Osteocyte (in vitro differentiated cells): Measurements from ENCODE around the gene RYR2. TPM values are rescaled to one million over a fixed set of nuclear protein-coding genes. Genes with fewer than 3 reads are reported as not detected.

ENCODE experiments used
- DNase-seq: peaks from one replicate; pipeline ENCODE4 v3.0.0; 2021; ENCODE audit warnings: mixed read lengths; ENCODE audit not compliant: unreplicated experiment; ENCODE audit errors: extremely low spot score
- H3K27ac Mint-ChIP-seq: one replicate; pipeline ENCODE4 v1.8.0; 2021; ENCODE audit warnings: mild to moderate bottlenecking, mixed read lengths; ENCODE audit not compliant: unreplicated experiment
- H3K27me3 Mint-ChIP-seq: one replicate; pipeline ENCODE4 v1.8.0; 2021; ENCODE audit warnings: mixed read lengths; ENCODE audit not compliant: unreplicated experiment
- H3K36me3 Mint-ChIP-seq: one replicate; pipeline ENCODE4 v1.8.0; 2021; ENCODE audit warnings: mixed read lengths; ENCODE audit not compliant: unreplicated experiment
- H3K4me1 Mint-ChIP-seq: one replicate; pipeline ENCODE4 v1.8.0; 2021; ENCODE audit warnings: mixed read lengths; ENCODE audit not compliant: unreplicated experiment
- H3K4me3 Mint-ChIP-seq: one replicate; pipeline ENCODE4 v1.8.0; 2021; ENCODE audit warnings: mild to moderate bottlenecking, moderate library complexity, mixed read lengths; ENCODE audit not compliant: unreplicated experiment
- H3K9me3 Mint-ChIP-seq: one replicate; pipeline ENCODE4 v1.8.0; 2021; ENCODE audit warnings: mixed read lengths; ENCODE audit not compliant: unreplicated experiment
- total RNA-seq: library from RNA; stranded (reverse); gene quantifications from 2 replicates; pipeline ENCODE4 v1.2.1, GENCODE V29; 2021
- TF ChIP-seq, protein P1 (sequence below): fragments of 200-600 bp; sonication (generic); IDR thresholded peaks from 2 replicates; pipeline ENCODE4 v1.5.0; 2021; ENCODE audit warnings: antibody characterized with exemption, mild to moderate bottlenecking, moderate library complexity

RYR2 gene
- total RNA-seq, 1 donor from 2014 or later: 0.03 TPM

DNA sequence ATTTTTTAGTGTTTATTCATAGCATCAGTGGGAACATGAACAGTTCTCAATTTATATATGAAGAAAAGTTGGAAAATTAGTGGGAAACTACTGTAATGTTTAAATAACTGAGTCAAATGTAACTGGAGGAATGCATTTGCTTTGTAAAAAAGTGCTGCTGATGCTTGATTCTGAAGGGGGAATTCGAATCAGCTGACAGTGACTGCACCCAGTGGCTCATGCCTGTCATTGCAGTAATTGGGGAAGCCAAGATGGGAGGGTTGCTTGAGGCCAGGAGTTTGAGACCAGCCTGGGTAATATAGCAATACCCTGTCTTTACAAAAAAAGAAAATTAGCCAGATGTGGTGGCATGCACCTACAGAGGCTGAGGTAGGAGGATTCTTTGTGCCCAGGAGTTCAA, 450.4 kb downstream of the RYR2 start:
- Mint-ChIP-seq H3K4me3 (no peak overlapping the region), H3K36me3 (no peaks in the 10 kb centered on the region), H3K27me3 (no peaks in the 10 kb centered on the region), H3K4me1 (no peaks in the 10 kb centered on the region), H3K27ac (no peak overlapping the region), H3K9me3 (no peaks in the 10 kb centered on the region)
- DNase-seq: no peak
- TF ChIP-seq, protein P1, sequence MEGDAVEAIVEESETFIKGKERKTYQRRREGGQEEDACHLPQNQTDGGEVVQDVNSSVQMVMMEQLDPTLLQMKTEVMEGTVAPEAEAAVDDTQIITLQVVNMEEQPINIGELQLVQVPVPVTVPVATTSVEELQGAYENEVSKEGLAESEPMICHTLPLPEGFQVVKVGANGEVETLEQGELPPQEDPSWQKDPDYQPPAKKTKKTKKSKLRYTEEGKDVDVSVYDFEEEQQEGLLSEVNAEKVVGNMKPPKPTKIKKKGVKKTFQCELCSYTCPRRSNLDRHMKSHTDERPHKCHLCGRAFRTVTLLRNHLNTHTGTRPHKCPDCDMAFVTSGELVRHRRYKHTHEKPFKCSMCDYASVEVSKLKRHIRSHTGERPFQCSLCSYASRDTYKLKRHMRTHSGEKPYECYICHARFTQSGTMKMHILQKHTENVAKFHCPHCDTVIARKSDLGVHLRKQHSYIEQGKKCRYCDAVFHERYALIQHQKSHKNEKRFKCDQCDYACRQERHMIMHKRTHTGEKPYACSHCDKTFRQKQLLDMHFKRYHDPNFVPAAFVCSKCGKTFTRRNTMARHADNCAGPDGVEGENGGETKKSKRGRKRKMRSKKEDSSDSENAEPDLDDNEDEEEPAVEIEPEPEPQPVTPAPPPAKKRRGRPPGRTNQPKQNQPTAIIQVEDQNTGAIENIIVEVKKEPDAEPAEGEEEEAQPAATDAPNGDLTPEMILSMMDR: no peak

GRCh38 chr1:237500566-237500965, 458.6 kb downstream of the RYR2 start:
- Mint-ChIP-seq H3K4me3 (no peak overlapping the region), H3K4me1 (no peaks in the 10 kb centered on the region), H3K27me3 (no peaks in the 10 kb centered on the region), H3K27ac (no peak overlapping the region), H3K36me3 (no peaks in the 10 kb centered on the region), H3K9me3 (no peaks in the 10 kb centered on the region)
- no peak for DNase-seq
- TF ChIP-seq, protein P1: no peak

GRCh38 chr1:237503292-237503691, 461.3 kb downstream of the RYR2 start:
- no peaks in the 10 kb centered on the region for H3K4me1 Mint-ChIP-seq
- TF ChIP-seq, protein P1: no peak
- H3K9me3 Mint-ChIP-seq: no peaks in the 10 kb centered on the region
- H3K27ac Mint-ChIP-seq: no peak overlapping the region
- H3K4me3 Mint-ChIP-seq: no peak overlapping the region
- no peaks in the 10 kb centered on the region for H3K36me3 Mint-ChIP-seq
- H3K27me3 Mint-ChIP-seq: no peaks in the 10 kb centered on the region
- DNase-seq: no peak

GRCh38 chr1:237507005-237507404, 465.0 kb downstream of the RYR2 start:
- TF ChIP-seq, protein P1: no peak
- no peaks in the 10 kb centered on the region for H3K36me3 Mint-ChIP-seq

DNA sequence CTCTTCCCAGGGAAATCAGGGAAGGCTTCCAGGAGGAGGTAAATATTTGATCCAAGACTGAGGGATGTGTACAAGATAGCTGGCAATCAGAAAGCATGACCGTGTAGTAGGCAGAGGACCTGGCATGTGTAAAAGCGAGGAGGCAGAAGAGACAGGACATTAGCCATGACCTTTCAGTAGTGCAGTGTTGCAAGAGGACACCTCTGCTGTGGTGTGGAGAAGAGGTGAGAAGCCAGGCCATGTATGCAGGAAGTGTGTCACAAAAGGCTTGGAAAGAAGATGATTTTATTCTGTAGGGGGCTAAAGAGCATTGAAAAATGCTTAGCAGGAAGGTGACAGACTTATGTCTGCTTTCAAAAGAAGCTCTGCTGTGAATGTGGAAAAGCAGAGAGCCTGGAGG, 467.8 kb downstream of the RYR2 start:
- no peaks in the 10 kb centered on the region for H3K27me3 Mint-ChIP-seq
- no peak for DNase-seq
- H3K9me3 Mint-ChIP-seq: peaks cover 3% of the 10 kb centered on the region
- no peaks in the 10 kb centered on the region for H3K36me3 Mint-ChIP-seq
- H3K27ac Mint-ChIP-seq: no peak overlapping the region
- H3K4me1 Mint-ChIP-seq: no peaks in the 10 kb centered on the region
- TF ChIP-seq, protein P1: no peak
- no peak overlapping the region for H3K4me3 Mint-ChIP-seq

More at GRCh38 chr1:237507005-237507404, 465.0 kb downstream of the RYR2 start:
- no peak for DNase-seq
- H3K4me1 Mint-ChIP-seq: no peaks in the 10 kb centered on the region
- H3K27ac Mint-ChIP-seq: no peak overlapping the region
- no peak overlapping the region for H3K4me3 Mint-ChIP-seq
- H3K9me3 Mint-ChIP-seq: peaks cover 3% of the 10 kb centered on the region
- H3K27me3 Mint-ChIP-seq: no peaks in the 10 kb centered on the region
